ENCODE results near the gene C6orf120.

C6orf120 gene

DNA sequence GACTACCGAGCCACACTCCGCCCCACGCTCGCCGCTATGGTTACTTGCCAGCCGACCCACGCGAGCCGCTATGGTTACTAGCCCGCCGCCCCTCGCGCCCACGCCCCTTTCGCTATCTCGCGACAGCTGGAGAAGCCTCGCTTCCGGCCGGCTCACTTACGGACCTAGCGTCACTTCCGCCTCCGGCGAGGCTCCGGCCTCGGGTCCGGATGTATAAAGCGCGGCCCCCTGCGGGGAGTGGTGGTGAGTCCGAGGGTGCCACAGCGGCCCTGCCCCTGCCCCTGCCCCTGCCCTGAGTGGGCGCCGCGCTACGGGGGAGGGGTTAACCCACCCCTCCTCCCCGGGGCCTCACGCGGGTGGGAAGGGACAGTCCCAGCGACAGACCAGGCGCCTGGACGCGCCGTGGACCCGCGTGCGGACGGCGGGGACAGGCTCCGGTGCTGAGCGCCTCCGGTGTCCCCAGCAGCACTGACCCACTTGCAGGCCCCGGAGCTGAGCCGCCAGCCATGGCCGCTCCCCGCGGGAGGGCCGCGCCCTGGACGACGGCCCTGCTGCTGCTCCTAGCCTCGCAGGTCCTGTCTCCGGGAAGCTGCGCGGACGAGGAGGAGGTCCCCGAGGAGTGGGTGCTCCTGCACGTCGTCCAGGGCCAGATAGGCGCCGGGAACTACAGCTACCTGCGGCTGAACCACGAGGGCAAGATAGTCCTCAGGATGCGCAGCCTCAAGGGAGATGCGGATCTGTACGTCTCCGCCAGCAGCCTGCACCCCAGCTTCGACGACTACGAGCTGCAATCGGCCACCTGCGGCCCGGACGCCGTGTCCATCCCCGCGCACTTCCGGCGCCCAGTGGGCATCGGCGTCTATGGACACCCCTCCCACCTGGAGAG, at the start of gene C6orf120, which contains the start of gene WDR27:
Gene C6orf120, plus strand, starts transcription at position 173 of the 886 bp plus-strand sequence. Its CDS starts 334 bp downstream, at position 507.
Gene WDR27, minus strand, starts transcription at position 76 of the 886 bp plus-strand sequence. CDS start 13,024 bp downstream, outside the sequence.
- peak; percentile 91 for DNase-seq

GRCh38 chr6:169652896-169653295, 49.0 kb upstream of the C6orf120 start:
- DNase-seq = no peak

DNA sequence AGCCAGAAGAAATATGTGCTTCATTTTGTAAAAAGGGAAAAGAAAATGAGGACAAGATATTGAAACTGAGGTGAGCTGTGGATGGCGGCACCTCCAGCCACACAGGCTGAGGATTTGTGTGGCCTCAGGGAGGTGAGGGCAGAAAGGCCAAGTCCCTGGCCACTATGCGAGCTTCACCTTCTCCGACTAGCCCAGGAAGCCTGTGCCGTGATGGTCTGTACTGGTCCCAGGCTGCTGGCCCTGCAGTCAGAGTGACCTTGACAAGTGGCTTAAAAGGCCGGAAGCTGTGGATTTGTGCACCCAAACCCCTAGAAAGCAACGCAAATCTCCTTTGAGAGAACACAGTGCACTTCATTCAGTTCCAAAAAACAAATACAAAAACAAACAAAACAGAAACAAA, 48.2 kb upstream of the C6orf120 start:
- no peak for DNase-seq

DNA sequence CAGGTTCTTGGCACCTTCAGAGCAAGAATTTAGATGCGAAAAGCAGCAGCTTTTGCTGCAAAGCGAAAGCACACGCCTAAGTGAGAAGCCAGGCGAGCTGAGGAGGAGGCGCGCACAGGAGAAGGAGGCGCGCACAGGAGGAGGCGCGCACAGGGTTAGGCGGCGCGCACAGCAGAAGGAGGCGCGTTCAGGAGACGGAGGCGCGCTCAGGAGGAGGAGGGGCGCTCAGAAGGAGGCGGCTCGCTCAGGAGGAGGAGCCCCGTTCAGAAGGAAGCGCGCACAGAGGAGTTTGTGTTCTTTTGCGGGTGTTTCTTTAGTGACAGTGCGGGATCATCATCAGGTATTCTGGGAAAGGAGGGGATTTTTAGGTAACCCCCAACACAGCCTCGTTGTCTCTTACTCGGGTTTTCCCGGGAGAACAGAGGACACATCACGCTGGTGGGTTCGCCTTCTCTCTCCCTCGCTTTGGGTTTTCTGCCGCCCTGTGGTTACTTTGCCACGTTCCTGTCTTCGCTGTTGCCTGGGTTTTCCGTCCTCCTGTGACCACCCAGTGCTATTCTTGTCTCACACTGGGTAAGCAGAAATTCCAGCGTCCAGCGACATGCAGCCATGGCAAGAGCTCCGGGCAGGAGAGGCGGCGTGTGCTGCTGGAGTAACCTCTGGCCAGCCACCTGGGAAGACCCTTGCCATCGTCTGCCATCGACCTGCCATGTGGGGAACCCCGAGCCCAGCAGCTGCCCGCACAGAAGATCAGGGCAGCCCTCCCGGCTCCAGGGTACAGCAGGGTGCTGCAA, 47.1 kb upstream of the C6orf120 start:
- DNase-seq = peak; percentile 29

DNA sequence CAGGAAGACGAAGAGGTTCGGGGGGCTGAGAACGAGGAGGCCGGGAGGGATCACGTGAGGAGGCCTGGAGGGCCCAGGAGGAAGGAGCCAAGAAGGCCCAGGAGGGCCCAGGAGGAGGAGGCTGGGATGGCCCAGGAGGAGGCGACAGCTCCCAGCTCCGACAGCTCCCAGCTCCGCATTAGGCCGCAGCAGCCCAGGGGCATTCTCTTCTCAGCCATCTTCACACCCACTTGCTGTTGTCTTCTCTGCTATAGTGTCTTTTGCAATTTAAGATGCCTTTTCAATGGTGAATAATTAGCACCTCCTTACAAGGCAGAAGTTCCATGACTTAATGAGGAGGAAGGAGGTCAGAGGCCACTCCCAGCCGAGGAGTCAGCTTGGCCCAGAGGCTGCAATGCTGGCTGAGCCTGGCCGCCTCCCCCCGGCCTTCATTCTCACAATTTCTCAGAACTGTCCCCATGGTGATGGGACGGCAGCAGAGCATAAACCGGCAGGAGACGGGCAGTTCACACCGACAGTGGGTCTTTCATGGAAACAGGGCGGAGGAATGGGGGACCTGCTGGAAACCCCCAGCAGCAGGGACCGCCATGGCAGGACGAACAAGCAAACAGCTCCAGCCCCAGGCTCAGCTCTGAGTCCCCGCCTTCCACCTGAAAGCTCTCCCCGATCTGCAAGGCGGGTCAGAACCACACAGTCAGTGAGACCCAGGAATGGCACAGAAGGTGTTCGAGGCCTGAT, 45.2 kb upstream of the C6orf120 start:
- DNase-seq = no peak

- DNase-seq = no peak
Observed at GRCh38 chr6:169657284-169657610, 44.7 kb upstream of the C6orf120 start.

- no peak for DNase-seq
Observed at GRCh38 chr6:169659820-169660610, 41.9 kb upstream of the C6orf120 start.

DNA sequence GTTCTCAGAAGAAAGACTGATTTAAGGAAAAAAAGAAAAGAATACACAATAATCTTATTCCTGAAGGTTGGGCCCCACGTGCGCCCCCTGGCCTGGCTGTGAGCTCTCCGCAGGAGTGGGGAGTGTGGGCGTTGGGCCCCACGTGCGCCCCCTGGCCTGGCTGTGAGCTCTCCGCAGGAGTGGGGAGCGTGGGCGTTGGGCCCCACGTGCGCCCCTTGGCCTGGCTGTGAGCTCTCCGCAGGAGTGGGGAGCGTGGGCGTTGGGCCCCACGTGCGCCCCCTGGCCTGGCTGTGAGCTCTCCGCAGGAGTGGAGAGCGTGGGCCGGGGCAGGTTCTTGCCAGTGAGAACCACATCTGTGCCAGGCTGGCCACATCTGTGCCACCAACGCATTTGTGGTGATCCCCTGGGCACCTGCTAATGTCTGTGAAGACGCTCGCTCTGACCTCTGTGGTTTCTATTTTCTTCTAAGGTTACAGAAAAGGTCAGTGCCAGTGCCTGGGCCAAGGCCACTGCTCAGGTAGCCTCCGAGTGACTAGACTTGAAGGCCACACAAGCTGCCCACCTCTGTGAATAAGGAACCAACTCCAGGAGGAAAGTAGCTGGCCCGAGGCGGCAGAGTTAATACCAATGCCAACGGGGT, 41.1 kb upstream of the C6orf120 start:
- DNase-seq = no peak

DNA sequence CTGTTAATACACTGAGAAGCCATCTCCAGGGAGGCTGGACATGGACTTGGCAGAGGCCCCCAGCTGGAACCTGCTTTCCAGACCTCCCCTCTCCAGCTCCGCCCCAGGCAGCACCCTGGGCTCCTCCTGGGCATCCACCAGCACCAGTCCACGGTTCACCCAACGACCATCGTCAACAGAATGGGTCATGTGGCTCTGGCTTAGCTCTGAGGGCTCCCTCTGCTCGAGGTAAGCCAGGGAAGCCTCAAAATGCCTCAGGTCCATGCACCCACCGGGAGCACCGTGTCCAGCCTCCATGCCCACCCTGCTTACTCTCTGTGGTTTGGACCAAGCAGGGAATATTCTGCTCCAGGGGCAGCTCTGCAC, 40.6 kb upstream of the C6orf120 start:
- no peak for DNase-seq

DNA sequence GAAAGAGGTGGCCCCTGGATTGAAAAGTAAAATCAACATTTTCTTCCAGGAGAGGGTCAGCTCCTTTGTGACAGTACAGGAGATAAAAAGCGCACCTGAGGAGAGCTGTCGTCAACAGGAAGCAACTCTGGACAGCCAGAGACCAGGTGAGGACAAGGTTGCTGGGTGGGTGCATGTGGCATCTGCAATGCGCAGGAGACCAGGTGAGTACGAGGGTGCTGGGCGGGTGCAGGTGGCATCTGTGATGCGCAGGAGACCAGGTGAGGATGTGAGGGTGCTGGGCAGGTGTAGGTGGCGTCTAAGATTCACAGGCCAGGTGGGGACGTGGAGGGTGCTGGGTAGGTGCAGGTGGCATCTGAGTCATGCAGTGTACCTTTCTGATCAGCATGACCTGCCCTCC, 38.5 kb upstream of the C6orf120 start:
- no peak for DNase-seq

- DNase-seq = no peak
Observed at GRCh38 chr6:169664227-169664626, 37.7 kb upstream of the C6orf120 start.

DNA sequence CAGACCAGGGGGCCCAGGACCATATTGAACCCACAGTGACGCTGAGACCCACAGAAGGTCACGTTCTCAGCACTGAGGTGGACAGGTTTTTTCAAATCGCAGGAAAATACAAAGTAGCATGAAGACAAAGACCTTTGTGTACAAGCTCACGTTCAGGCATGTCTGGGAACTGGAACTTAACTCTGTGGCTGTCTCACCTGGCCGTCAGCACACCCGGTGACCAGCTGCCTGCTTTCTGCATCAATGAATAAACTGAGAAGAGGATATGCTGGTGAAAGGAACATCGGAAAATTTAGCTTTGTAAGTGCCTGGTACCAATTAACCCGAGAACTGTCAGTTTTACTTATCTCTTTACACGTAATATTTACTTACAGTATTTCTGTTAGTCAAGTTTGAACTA, 36.6 kb upstream of the C6orf120 start:
- DNase-seq = peak; percentile 86

DNA sequence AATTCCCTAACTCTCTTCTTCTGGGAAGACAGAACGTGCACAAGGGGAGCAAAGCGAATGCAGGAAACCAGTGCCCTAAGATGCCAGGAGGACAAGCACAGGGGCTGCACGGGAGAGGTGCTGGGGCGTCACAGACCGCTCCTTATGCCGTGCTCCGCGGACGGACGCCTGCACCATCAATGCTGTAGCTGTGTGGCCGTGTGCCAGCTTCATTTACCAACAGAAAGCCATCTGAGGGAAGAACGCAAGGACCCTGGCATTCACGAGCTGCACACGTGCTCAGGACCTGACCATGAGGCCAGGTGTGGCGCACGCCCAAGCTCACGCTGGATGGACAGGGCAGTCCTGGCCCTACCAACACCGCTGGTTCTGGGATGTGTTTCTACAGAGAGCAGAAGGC, 35.5 kb upstream of the C6orf120 start:
- no peak for DNase-seq

DNA sequence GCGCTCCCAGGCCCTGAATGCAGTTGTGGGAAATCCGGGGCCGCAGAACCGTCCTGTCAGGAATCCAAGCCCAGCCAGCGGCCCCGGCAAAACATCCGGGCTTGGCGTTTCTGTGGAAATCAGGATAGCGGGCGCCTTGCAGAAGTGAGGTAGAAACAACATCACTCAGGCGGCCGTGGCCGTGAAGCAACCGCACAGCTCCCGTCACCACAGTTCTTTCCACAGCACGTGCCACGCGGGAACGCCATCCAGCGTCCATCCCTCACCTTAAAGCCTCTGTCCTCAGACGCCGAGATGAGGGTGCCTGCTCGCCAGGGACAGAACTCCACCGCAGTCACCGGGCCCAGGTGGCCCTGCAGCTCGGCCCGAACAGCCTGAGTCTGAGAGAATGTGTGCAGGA, 34.2 kb upstream of the C6orf120 start:
- DNase-seq = no peak

GRCh38 chr6:169668203-169668847, 33.6 kb upstream of the C6orf120 start:
- DNase-seq = no peak

DNA sequence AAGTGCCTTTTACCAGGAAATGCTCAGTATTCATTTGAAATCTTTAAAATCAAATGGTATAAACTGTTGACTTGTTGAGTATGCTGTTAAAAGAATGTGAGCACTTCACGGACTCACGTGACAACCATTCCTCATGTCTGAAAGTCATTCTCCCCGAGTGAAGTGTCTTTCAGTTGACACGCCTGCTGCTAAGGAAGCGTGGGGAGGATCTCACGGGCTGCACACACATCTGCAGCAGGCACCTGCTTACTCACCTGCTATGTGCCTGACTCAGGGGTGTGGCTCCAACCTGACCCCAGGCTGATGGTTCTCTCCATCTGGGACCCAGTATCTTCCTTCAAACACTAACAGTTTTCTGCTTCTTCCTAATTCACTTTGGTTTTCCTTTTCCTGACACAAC, 32.8 kb upstream of the C6orf120 start:
- peak; percentile 6 for DNase-seq

- no peak for DNase-seq
Observed at GRCh38 chr6:169669889-169670288, 32.0 kb upstream of the C6orf120 start.

DNA sequence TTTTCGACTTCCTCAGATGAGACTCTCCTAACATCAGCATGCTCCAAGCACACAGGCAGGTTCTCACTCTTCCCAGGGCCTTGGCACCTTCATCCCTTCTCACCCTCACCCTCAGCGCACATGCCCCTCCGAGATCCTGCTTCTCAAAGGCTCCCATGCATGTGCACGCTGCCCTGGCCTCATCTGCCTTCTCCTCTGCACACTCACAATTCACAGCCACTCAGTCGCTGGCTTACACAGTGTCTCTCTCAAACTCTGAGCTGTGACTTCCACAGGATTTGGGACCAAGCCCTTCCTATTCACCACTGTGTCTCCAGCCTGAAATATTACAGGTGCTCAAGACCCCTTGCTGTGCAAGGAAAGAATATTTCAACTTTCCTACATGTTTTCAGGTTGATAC, 30.4 kb upstream of the C6orf120 start:
- DNase-seq = no peak

DNA sequence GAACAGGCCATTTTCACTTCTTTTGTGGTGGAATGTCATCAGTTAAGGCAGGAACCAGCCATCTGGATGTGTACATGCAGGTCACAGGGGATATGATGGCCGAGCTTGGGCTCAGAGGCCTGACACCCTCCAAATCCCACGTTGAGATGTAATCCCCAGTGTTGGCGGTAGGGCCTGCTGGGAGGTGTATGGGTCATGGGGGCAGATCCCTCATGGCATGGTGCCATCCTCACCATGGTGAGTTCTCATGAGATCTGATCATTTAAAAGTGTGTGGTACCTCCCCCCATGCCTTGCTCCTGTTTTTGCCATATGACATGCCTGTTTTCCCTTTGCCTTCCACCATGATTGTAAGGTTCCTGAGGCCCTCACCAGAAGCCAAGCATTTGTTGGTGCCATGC, 26.9 kb upstream of the C6orf120 start:
- no peak for DNase-seq

GRCh38 chr6:169677096-169677495, 24.8 kb upstream of the C6orf120 start:
- no peak for DNase-seq

GRCh38 chr6:169678342-169678741, 23.6 kb upstream of the C6orf120 start:
- DNase-seq = no peak

- DNase-seq = no peak
Observed at GRCh38 chr6:169684056-169684455, 17.9 kb upstream of the C6orf120 start.

Measured in NCI-H2171 treated with DMSO at 0.1 percent for 48 hours (cell line).